Measurements from ENCODE around the gene PTPN14. TPM values are rescaled to one million over a fixed set of nuclear protein-coding genes. Genes with fewer than 3 reads are reported as not detected.

Gene PTPN14
- total and polyA plus RNA-seq, 2 experiments from 2014 or later = 18.7 to 70.2 TPM

GRCh38 chr1:214338212-214338611, 213.2 kb downstream of the PTPN14 start:
- Histone ChIP-seq H3K9me2 (ENCODE audit: insufficient read depth) (0 out of 2 replicates have a peak, but pooled peaks cover 8% of the 10 kb centered on the region), H3K27me3 (ENCODE audit: insufficient read depth) (no peaks in the 10 kb centered on the region), H3K36me3 (ENCODE audit: insufficient read depth) (no peaks in the 10 kb centered on the region), H3F3A (replicated peaks; ENCODE audit: low read depth) (no peaks in the 10 kb centered on the region), H3K27ac (ENCODE audit: low read depth) (no peak overlapping the region), H3K79me2 (replicated peaks; ENCODE audit: insufficient read depth) (no peaks in the 10 kb centered on the region), H3K4me3 (no peak overlapping the region), H4K20me1 (replicated peaks; ENCODE audit: insufficient read depth) (no peaks in the 10 kb centered on the region), H2AFZ (no peak overlapping the region), H3K4me1 (ENCODE audit: insufficient read depth) (peaks cover 14% of the 10 kb centered on the region), H3K4me2 (peak overlapping the region; percentile 17; the same call in 1 of the 2 replicates)
- no peak for ATAC-seq
- Mint-ChIP-seq H3K4me3 (no peak overlapping the region; the same call in 2 of the 3 replicates), H3K9me3 (no peaks in the 10 kb centered on the region), H3K4me1 (peaks cover 28% of the 10 kb centered on the region), H3K27ac (no peak overlapping the region), H3K27me3 (ENCODE audit: insufficient read depth, low read depth, poor library complexity) (peaks cover 7% of the 10 kb centered on the region), H3K36me3 (ENCODE audit: low read depth) (peaks cover 5% of the 10 kb centered on the region; the same call in 1 of the 3 replicates)
- no peak for DNase-seq (ENCODE audit: low spot score)
- no peak for TF ChIP-seq NANOG (IDR thresholded peaks at IDR 0.05; ENCODE audit: borderline replicate concordance)
- TF ChIP-seq CREB1 (CRISPR knock-in tag; IDR thresholded peaks at IDR 0.05; ENCODE audit: low read depth) = no peak
- no peak for TF ChIP-seq POLR2AphosphoS5 (IDR thresholded peaks at IDR 0.05; ENCODE audit: low read depth)
- TF ChIP-seq JUNB (IDR thresholded peaks at IDR 0.05; ENCODE audit: unreplicated experiment) = no peak
- TF ChIP-seq STAT1 (IDR thresholded peaks at IDR 0.05; ENCODE audit: unreplicated experiment) = no peak
- no peak for TF ChIP-seq CTCF (conservative IDR thresholded peaks at IDR 0.05; ENCODE audit: low read depth in 2 of 2)
- TF ChIP-seq ETS1 (IDR thresholded peaks at IDR 0.05) = no peak
- no peak for TF ChIP-seq ZNF114 (CRISPR knock-in tag; IDR thresholded peaks at IDR 0.05)
- no peak for TF ChIP-seq EZH2 (IDR thresholded peaks at IDR 0.05; ENCODE audit: low read depth, unreplicated experiment)
- TF ChIP-seq EZH2phosphoT487 (IDR thresholded peaks at IDR 0.05; ENCODE audit: unreplicated experiment) = no peak
- TF ChIP-seq ZNF462 (CRISPR knock-in tag; IDR thresholded peaks at IDR 0.05) = no peak
- TF ChIP-seq REST (IDR thresholded peaks at IDR 0.05; ENCODE audit: unreplicated experiment) = no peak
- TF ChIP-seq ZNF331 (CRISPR knock-in tag; IDR thresholded peaks at IDR 0.05; ENCODE audit: low read depth) = no peak

Data from GM23338 (cell line).